Measurements from ENCODE around the gene COPG1. TPM values are rescaled to one million over a fixed set of nuclear protein-coding genes. Genes with fewer than 3 reads are reported as not detected.

Gene COPG1
- total RNA-seq, 1 experiment from 2014 or later: 124 TPM

- no peaks in the 10 kb centered on the region for H3K27me3 ChIP-seq (ENCODE audit: low read length)
- no peak overlapping the region for H3K27ac ChIP-seq (ENCODE audit: low read length)
- no peaks in the 10 kb centered on the region for H3K79me2 ChIP-seq (ENCODE audit: low read length)
- no peaks in the 10 kb centered on the region for H3K9me2 ChIP-seq (replicated peaks; ENCODE audit: low read length)
- no peaks in the 10 kb centered on the region for H3K4me1 ChIP-seq (ENCODE audit: insufficient read depth, low read length)
- no peaks in the 10 kb centered on the region for H3F3A ChIP-seq (ENCODE audit: low read length, unreplicated experiment)
- no TSS peak for BruUV-seq (replicated peaks)
- TF ChIP-seq CTCF (conservative IDR thresholded peaks at IDR 0.05; ENCODE audit: low read depth, low read length) (no peak), EZH2 (IDR thresholded peaks at IDR 0.05; ENCODE audit: low read length, unreplicated experiment) (no peak), EZH2phosphoT487 (IDR thresholded peaks at IDR 0.05; ENCODE audit: borderline replicate concordance, low read length) (no peak)
- no peak overlapping the region for H2AFZ ChIP-seq (ENCODE audit: low read length)
- no peaks in the 10 kb centered on the region for H3K36me3 ChIP-seq (ENCODE audit: low read depth, low read length)
- ChIA-PET CTCF (no interaction called here), POLR2A (ENCODE audit: unreplicated experiment) (no interaction called here)
- no peak overlapping the region for H3K4me3 ChIP-seq (ENCODE audit: low read length)
- intact Hi-C loops (cut with micrococcal nuclease): no loop called here
- no peak overlapping the region for H3K4me2 ChIP-seq (ENCODE audit: low read length)
- H3K9me3 ChIP-seq (ENCODE audit: low read length): no peaks in the 10 kb centered on the region
- H3K9ac ChIP-seq (ENCODE audit: low read length): no peak overlapping the region
- no peak for DNase-seq
- ATAC-seq: no peak
- H4K20me1 ChIP-seq (ENCODE audit: low read length): no peaks in the 10 kb centered on the region
These were observed 44.1 kb upstream of the COPG1 start for GRCh38 chr3:129205109-129205832.

GRCh38 chr3:129207479-129207878 is 41.9 kb upstream of the COPG1 start:
- no peak overlapping the region for H3K9ac ChIP-seq (ENCODE audit: low read length)
- DNase-seq: no peak
- no peaks in the 10 kb centered on the region for H3K27me3 ChIP-seq (ENCODE audit: low read length)
- no TSS peak for BruUV-seq (replicated peaks)
- no peak overlapping the region for H2AFZ ChIP-seq (ENCODE audit: low read length)
- no peaks in the 10 kb centered on the region for H3F3A ChIP-seq (ENCODE audit: low read length, unreplicated experiment)
- H3K36me3 ChIP-seq (ENCODE audit: low read depth, low read length): no peaks in the 10 kb centered on the region
- ATAC-seq: no peak
- intact Hi-C loops (cut with micrococcal nuclease): no loop called here
- no peaks in the 10 kb centered on the region for H4K20me1 ChIP-seq (ENCODE audit: low read length)
- POLR2A ChIA-PET (ENCODE audit: unreplicated experiment): interaction anchor here (0.7 kb wide), 1 partner anchor 42 kb away, joined by 4 read pairs; no protein-coding TSS in a partner anchor
- no peak overlapping the region for H3K4me2 ChIP-seq (ENCODE audit: low read length)
- no peaks in the 10 kb centered on the region for H3K79me2 ChIP-seq (ENCODE audit: low read length)
- peaks cover 14% of the 10 kb centered on the region for H3K4me1 ChIP-seq (ENCODE audit: insufficient read depth, low read length)
- no peak overlapping the region for H3K4me3 ChIP-seq (ENCODE audit: low read length)
- H3K9me3 ChIP-seq (ENCODE audit: low read length): no peaks in the 10 kb centered on the region
- CTCF ChIA-PET: no interaction called here
- TF ChIP-seq EZH2 (IDR thresholded peaks at IDR 0.05; ENCODE audit: low read length, unreplicated experiment) (no peak), CTCF (conservative IDR thresholded peaks at IDR 0.05; ENCODE audit: low read depth, low read length) (no peak), EZH2phosphoT487 (IDR thresholded peaks at IDR 0.05; ENCODE audit: borderline replicate concordance, low read length) (no peak)
- no peak overlapping the region for H3K27ac ChIP-seq (ENCODE audit: low read length)
- H3K9me2 ChIP-seq (replicated peaks; ENCODE audit: low read length): no peaks in the 10 kb centered on the region

DNA sequence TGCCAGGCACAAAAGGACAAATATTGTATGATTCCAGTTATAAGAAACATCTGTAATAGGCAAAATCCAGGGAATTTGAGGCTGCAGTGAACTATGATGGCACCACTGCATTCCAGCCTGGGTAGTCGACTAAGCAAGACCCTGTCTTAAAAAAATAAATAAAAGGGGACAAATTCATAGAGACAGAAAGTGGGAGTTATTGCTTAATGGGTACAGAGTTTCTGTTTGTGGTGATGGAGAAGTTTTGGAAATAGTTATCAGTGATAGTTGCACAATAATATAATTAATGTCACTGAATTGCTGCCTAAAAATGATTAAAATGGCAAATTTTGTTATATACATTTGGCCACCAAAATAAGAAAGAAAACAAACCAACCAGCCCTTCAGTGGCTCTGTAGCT is 38.1 kb upstream of the COPG1 start:
- TF ChIP-seq EZH2phosphoT487 (IDR thresholded peaks at IDR 0.05; ENCODE audit: borderline replicate concordance, low read length) (no peak), CTCF (conservative IDR thresholded peaks at IDR 0.05; ENCODE audit: low read depth, low read length) (no peak), EZH2 (IDR thresholded peaks at IDR 0.05; ENCODE audit: low read length, unreplicated experiment) (no peak)
- ATAC-seq (no peak), DNase-seq (no peak)
- BruUV-seq (replicated peaks): no TSS peak
- no peaks in the 10 kb centered on the region for H3F3A ChIP-seq (ENCODE audit: low read length, unreplicated experiment)
- H3K4me3 ChIP-seq (ENCODE audit: low read length): no peak overlapping the region
- H3K9me2 ChIP-seq (replicated peaks; ENCODE audit: low read length): no peaks in the 10 kb centered on the region
- no peaks in the 10 kb centered on the region for H3K9me3 ChIP-seq (ENCODE audit: low read length)
- peak overlapping the region; percentile 58 for H3K9ac ChIP-seq (ENCODE audit: low read length)
- ChIA-PET POLR2A (ENCODE audit: unreplicated experiment) (no interaction called here), CTCF (interaction anchor here (0.9 kb wide), 1 partner anchor 19 kb away, joined by 6 read pairs; no protein-coding TSS in a partner anchor)
- no peaks in the 10 kb centered on the region for H3K27me3 ChIP-seq (ENCODE audit: low read length)
- peak overlapping the region; percentile 85 for H3K27ac ChIP-seq (ENCODE audit: low read length)
- intact Hi-C loops (cut with micrococcal nuclease): loop anchor here (1.0 kb wide), 2 partner anchors 27 to 34 kb away; no protein-coding TSS in a partner anchor
- H4K20me1 ChIP-seq (ENCODE audit: low read length): no peaks in the 10 kb centered on the region
- H3K4me1 ChIP-seq (ENCODE audit: insufficient read depth, low read length): peaks cover 16% of the 10 kb centered on the region
- H3K79me2 ChIP-seq (ENCODE audit: low read length): no peaks in the 10 kb centered on the region
- H2AFZ ChIP-seq (ENCODE audit: low read length): 0 out of 2 replicates have a peak overlapping the region, but pooled peaks have one; percentile 24
- H3K36me3 ChIP-seq (ENCODE audit: low read depth, low read length): no peaks in the 10 kb centered on the region
- H3K4me2 ChIP-seq (ENCODE audit: low read length): peak overlapping the region; percentile 43
